Measurements from ENCODE around the gene BANK1.

Gene BANK1

DNA sequence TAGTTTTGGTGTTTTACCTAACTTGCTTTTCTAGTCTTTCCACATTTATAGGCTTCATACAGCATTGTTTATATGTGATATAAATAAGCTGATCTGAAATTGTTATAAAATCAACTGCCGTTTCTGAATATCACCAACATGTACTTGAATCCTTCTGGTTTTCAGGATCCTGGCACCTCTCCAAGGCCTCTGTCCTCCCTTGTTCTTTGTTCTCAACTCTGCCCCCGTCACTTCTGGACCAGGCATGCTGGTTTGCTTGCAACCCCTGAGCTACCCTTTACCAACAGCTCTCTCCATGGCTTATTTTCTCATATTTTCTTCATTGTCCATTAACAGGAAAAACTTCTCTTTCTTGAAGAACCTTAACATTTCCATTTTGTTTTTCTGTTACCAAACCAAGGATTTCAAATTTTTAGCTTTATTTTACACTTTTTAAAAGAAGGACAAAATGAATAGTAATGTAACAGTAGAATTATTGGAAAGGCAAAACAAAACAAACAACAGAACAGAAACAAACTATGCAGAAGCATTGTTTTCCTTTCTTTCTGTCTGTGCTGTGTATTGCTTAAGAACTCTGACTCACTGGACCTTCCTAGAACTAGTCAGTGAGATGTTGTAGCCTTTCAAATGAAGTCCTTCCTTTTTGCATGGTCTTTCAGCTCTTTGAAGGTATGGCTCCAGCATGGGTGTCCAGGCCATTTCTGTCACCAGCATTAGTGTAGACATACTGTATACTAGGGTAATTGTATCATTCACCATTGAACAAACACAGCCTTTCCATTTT is 44.8 kb downstream of the BANK1 start:
- TF ChIP-seq ZNF274 (IDR thresholded peaks at IDR 0.05; ENCODE audit: low read depth, low read length), result no peak
- no peak overlapping the region for H3K4me3 ChIP-seq (ENCODE audit: low read length)

DNA sequence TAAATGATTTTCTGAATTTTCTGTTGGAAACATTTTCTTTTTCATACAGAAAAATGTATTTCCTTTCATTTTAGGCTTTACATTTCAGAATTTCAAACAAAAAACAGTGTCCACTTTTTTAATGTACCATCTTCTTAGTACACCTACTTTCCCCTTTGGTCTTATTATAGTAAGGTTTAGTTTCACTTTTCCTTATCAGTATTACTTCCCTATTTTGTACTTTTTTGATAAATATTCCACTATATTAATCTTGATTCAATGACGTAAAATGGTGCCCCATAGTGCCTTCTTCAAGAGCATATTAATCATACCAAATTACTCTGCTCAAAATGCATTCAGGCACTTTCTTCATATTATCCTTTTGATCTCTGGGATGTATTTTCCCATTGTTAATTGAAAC is 52.5 kb downstream of the BANK1 start:
- H3K4me3 ChIP-seq (ENCODE audit: low read length), result no peak overlapping the region
- no peak for TF ChIP-seq ZNF274 (IDR thresholded peaks at IDR 0.05; ENCODE audit: low read depth, low read length)

DNA sequence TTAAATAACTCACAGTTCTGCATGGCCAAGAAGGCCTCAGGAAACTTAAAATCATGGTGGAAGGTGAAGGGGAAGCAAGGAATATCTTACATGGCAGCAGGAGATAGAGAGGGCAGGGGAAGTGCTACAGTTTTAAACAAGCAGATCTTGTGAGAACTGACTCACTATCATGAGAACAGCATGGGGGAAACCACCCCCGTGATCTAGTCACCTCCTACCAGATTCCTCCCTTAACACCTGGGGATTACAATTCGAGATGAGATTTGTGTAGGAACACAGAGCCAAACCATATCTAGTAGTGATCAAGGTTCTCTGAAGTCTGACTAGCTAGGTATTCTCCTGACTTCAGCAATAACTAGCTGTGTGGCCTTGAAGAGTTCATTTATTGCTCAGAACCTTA is 56.0 kb downstream of the BANK1 start:
- no peak for TF ChIP-seq ZNF274 (IDR thresholded peaks at IDR 0.05; ENCODE audit: low read depth, low read length)
- no peak overlapping the region for H3K4me3 ChIP-seq (ENCODE audit: low read length)

DNA sequence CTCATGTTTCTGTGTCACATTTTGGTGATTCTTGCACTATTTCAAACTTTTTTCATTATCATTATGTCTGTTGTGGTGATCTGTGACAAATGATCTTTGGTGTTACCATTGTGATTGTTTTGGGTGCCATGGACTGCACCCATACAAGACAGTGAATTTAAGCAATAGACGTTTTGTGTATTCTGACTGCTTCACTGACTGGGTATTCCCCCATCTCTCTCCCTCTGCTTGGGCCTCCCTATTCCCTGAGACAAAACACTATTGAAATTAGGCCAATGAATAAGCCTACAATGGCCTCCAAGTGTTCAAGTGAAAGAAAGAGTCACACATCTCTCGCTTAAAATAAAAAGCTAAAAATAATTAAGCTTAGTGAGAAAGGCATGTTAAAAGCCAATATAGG is 60.2 kb downstream of the BANK1 start:
- no peak overlapping the region for H3K4me3 ChIP-seq (ENCODE audit: low read length)

DNA sequence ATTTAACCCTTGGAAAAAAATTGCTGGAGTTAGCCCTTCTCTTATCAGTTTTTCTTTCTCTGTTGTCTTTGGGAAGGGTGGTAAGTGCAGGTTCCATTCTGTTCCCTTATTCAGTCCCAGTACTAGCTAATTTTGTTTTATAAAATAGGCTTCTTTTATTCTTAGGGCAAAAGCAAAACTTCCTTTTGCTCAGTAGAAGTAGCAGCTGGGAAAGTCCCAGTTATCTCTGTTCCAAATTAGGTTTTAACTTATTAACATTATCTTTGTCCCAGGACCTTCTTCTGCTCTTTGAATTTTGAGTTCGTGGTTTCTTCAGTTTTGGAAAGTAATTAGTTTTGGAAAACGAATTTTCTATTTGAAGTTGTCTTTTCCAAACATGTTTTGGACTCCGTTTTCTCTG is 61.1 kb downstream of the BANK1 start:
- no peak for TF ChIP-seq ZNF274 (IDR thresholded peaks at IDR 0.05; ENCODE audit: low read depth, low read length)
- H3K4me3 ChIP-seq (ENCODE audit: low read length), result no peak overlapping the region

More for the DNA sequence above, 60.2 kb downstream of the BANK1 start:
- TF ChIP-seq ZNF274 (IDR thresholded peaks at IDR 0.05; ENCODE audit: low read depth, low read length), result no peak

DNA sequence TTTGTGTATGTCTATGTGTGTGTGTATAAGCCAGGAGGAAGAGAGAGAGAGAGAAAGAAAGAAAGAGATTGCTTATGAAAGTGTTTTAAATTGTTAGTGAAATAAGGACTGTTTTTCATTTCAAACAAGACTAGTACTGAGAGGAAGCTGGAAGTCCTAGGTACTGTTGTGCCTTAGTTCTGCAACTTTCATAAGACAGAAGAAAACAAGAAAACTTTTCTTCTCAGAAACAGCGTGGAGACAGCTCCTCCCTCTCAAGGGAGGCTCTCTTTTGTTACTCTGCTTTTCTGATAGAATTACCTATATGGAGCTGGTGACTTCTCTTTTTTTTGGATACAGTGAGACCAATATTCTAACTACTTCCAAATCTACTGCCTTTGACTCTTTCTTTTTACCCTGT is 62.5 kb downstream of the BANK1 start:
- no peak overlapping the region for H3K4me3 ChIP-seq (ENCODE audit: low read length)
- TF ChIP-seq ZNF274 (IDR thresholded peaks at IDR 0.05; ENCODE audit: low read depth, low read length), result no peak

DNA sequence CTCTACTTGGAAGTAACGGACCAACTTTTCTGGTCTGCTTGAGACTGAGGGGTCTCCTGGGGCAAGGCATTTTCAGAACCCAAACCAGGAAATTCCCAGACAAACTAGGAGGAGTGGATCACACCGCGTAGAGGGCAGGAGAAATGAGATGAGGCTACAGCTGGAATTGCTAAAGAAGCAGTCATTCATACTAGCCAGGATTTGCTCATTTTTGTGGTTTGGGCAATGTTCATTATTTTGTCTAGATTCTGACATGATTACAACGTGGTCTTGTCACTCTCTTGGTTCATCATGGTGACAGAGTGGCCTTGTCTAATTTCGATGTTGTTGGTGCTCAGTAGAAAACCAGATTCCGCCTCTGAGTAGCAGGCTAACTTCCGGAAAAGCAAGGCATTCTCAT is 63.2 kb downstream of the BANK1 start:
- no peak for TF ChIP-seq ZNF274 (IDR thresholded peaks at IDR 0.05; ENCODE audit: low read depth, low read length)
- no peak overlapping the region for H3K4me3 ChIP-seq (ENCODE audit: low read length)

DNA sequence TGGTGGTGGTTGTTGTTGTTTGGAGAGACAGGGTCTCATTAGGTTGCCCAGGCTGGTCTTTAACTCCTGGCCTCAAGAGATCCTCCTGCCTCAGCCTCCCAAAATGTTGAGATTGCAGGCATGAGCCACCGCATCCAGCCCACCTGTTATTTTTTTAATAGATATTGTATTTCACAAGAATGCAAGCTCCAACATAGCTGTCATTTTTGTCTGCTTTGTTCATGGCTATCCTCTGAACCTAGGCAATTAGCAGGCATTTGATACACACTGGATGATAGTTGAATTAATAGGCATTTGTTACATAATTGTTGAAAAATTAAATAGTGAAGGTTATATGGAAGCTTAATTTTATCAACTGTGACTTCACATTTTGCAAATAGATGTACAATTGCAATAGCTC is 64.7 kb downstream of the BANK1 start:
- no peak overlapping the region for H3K4me3 ChIP-seq (ENCODE audit: low read length)
- TF ChIP-seq ZNF274 (IDR thresholded peaks at IDR 0.05; ENCODE audit: low read depth, low read length), result no peak

DNA sequence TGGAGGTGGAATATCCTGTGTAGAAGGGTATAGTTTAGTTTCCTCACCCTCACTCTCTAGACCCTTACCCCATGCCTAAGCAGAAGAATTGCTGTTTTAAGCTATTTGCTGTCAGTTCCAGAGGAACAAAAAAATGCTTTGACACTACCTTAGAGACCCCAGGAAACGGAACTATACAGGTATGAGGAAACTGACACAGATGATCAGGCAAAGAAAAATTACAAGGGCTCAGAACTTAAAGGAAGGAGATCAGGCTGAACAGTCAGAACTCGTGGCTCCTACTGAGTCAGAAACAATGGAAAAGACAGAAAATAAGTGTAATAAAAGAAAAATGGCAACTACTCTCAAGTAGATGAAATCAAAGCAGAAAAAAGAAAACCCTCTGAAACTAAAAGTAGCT is 65.6 kb downstream of the BANK1 start:
- TF ChIP-seq ZNF274 (IDR thresholded peaks at IDR 0.05; ENCODE audit: low read depth, low read length), result no peak
- no peak overlapping the region for H3K4me3 ChIP-seq (ENCODE audit: low read length)

DNA sequence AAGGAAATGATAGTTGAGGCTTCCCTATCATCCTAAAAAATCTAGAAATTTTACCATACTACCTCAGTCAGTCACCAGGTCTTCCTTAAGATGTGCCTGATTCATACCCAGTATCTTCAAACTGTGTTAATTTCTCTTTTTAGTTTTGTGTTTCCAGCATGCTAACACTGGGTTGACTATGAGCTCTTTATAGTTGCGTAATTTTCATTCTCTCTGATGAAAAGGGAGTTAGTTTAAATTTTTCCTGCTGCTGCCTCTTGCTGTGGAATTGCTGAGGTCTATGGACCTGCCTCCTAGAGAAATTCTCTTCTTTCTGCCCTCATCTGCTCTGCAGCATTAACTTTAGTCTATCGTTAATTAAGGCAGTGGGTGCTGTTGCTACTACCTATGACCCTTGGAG is 66.6 kb downstream of the BANK1 start:
- TF ChIP-seq ZNF274 (IDR thresholded peaks at IDR 0.05; ENCODE audit: low read depth, low read length), result no peak
- no peak overlapping the region for H3K4me3 ChIP-seq (ENCODE audit: low read length)

DNA sequence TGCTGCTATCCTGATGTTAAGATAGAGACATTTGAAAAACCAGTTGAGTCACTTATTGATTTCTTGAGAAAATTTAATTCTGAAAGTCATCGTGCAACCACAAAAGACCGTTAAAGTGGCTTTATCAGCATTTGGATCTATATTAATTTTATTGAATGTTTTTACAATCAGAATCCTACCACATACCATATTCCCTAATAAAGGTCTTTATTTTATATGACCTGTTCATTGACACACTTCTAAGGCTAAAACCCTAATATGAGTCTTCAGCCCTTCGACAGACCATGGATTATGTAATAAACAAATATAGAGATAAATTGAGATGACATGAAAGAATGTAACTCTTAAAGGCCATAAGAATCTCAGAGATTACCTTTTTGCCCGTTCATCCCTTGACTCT is 68.1 kb downstream of the BANK1 start:
- no peak overlapping the region for H3K4me3 ChIP-seq (ENCODE audit: low read length)

DNA sequence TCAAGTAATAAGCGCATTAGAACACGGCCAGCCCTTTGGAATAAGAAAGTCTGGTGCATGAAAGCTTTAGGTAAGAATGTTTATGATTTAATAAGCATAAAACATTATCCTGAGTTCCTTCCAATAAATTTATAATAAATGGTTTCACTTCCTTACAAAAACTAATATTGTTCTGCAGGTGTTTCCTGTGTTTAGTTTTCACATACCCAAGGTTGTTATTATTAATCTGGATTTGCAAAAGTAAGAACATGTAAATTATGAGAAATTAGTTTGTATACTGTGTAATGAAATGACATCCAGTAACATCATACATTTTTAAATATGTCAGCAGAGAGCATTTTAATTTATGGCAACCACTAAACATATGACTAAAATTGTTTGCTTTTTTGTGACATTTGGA is 72.1 kb downstream of the BANK1 start:
- no peak for TF ChIP-seq ZNF274 (IDR thresholded peaks at IDR 0.05; ENCODE audit: low read depth, low read length)
- H3K4me3 ChIP-seq (ENCODE audit: low read length), result no peak overlapping the region

More for the DNA sequence above, 68.1 kb downstream of the BANK1 start:
- no peak for TF ChIP-seq ZNF274 (IDR thresholded peaks at IDR 0.05; ENCODE audit: low read depth, low read length)

DNA sequence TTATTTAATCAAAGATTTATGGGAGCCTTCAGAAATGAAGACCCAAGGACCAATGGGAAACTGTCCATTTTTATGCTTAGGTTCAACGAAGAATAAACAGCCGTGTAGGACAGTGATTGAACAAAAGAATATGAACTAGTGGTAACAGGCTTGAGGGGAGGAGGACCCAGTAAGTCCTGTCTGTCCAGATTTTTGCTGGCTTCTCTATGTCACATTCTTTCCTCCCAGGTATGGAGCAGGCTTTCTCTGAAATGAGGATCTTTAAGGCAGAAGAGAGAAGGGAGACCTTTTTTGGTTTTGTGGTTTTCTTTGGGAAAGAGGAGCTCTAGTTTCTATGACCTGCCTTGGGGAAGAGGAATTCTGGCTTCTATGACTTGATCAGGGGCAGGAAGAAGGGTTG is 74.1 kb downstream of the BANK1 start:
- no peak overlapping the region for H3K4me3 ChIP-seq (ENCODE audit: low read length)
- TF ChIP-seq ZNF274 (IDR thresholded peaks at IDR 0.05; ENCODE audit: low read depth, low read length), result no peak

DNA sequence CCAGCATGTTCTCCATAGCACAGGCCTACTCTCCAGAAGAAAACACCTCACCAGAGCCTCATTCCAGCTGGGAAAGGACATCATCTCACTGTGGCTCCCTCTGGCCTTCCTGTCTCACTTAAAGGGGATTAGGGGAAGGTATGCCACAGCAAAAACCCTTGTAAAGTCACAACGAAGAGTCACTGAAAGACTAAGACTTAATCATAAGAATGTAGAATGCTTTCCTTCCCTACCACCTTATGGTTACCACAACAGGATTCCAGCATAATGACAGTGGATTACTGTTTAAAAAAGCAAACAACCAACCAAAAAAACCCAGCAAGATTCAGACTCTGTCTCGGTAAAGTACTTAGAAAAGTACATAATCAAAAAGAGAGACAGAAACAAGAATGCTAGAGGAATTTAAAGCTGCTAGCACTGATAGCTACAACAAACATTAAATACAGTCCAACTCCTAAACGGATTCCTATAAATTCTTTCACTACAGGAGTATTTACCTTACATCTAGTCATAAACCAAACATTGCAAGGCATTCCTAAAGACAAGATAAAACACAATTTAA is 75.1 kb downstream of the BANK1 start:
- no peak for TF ChIP-seq ZNF274 (IDR thresholded peaks at IDR 0.05; ENCODE audit: low read depth, low read length)
- H3K4me3 ChIP-seq (ENCODE audit: low read length), result no peak overlapping the region

DNA sequence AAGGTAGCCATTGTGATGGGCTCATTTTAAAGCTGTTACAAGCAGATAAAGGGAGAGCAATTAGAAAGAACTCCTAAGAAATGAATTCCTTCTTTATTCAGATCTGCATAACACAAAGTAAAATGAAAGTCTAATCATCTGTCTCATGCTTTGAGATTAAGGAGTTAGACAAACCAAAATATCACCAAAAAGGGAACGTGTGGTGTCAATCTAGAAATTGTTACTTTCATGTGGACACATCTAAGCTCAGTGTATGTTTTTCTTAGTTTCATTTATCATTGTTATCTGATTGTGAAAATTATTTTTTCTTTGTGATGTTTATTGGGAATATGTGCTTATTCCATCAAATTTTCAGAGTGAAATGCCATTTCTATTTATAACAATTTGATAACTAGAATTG is 80.3 kb downstream of the BANK1 start:
- no peak overlapping the region for H3K4me3 ChIP-seq (ENCODE audit: low read length)
- no peak for TF ChIP-seq ZNF274 (IDR thresholded peaks at IDR 0.05; ENCODE audit: low read depth, low read length)
